Liver (tissue), 9 donors: ENCODE data around the gene NAA80. TPM values are rescaled to one million over a fixed set of nuclear protein-coding genes. Genes with fewer than 3 reads are reported as not detected.

Experiments used
- DNase-seq: peaks from one replicate; pipeline ENCODE4 v3.0.0-alpha.2; 2017; ENCODE audit warnings: low spot score
- H3K27ac ChIP-seq, 2 donors: one replicate each; pipeline ENCODE4 v1.7.0; 2013; ENCODE audit warnings: inconsistent platforms in 2 of 2, low read length in 2 of 2, control low read depth in 1 of 2, low read depth in 1 of 2, mild to moderate bottlenecking in 1 of 2
- H3K27me3 ChIP-seq, 4 donors: one replicate each; pipeline versions ENCODE4 v1.6.1 to v1.7.0; 2013; ENCODE audit warnings: low read length in 3 of 4, inconsistent platforms in 1 of 4, mild to moderate bottlenecking in 1 of 4, moderate library complexity in 1 of 4; ENCODE audit not compliant: control insufficient read depth in 4 of 4, insufficient read depth in 4 of 4
- H3K36me3 ChIP-seq, 4 donors: one replicate each; pipeline versions ENCODE4 v1.6.1 to v1.7.0; 2013; ENCODE audit warnings: low read length in 3 of 4, mild to moderate bottlenecking in 3 of 4, low read depth in 1 of 4, moderate library complexity in 1 of 4; ENCODE audit not compliant: control insufficient read depth in 4 of 4, insufficient read depth in 3 of 4
- H3K4me1 ChIP-seq, 4 donors: one replicate each; pipeline versions ENCODE4 v1.6.1 to v1.7.0; 2013; ENCODE audit warnings: low read length in 3 of 4, mild to moderate bottlenecking in 3 of 4, moderate library complexity in 1 of 4; ENCODE audit not compliant: control insufficient read depth in 4 of 4, insufficient read depth in 4 of 4
- H3K4me3 ChIP-seq, 3 donors: one replicate each; pipeline versions ENCODE4 v1.6.1 to v1.7.0; 2013; ENCODE audit warnings: low read length in 3 of 3, control low read depth in 1 of 3, low read depth in 1 of 3, mild to moderate bottlenecking in 1 of 3
- H3K9ac ChIP-seq, 2 donors: one replicate each; pipeline ENCODE4 v1.7.0; 2013; ENCODE audit warnings: low read length in 2 of 2, mild to moderate bottlenecking in 2 of 2, moderate library complexity in 2 of 2, control low read depth in 1 of 2, low read depth in 1 of 2
- H3K9me3 ChIP-seq, 4 donors: one replicate each; pipeline versions ENCODE4 v1.6.1 to v1.7.0; 2013; ENCODE audit warnings: low read length in 3 of 4; ENCODE audit not compliant: control insufficient read depth in 4 of 4
- EGR1 ChIP-seq, 2 donors: IDR thresholded peaks; 2 replicates each; pipeline ENCODE4 v1.6.1; 2016 to 2018; ENCODE audit warnings: antibody characterized with exemption in 2 of 2, low read depth in 2 of 2
- FOXA2 ChIP-seq: IDR thresholded peaks from 2 replicates; pipeline ENCODE4 v1.6.1; 2016; ENCODE audit warnings: antibody characterized with exemption
- JUND ChIP-seq, 2 donors: IDR thresholded peaks; 2 replicates each; pipeline ENCODE4 v1.6.1; 2016; ENCODE audit warnings: antibody characterized with exemption in 2 of 2
- NR2F2 ChIP-seq: IDR thresholded peaks from 2 replicates; pipeline ENCODE4 v1.6.1; 2016; ENCODE audit warnings: antibody characterized with exemption
- REST ChIP-seq: IDR thresholded peaks from 2 replicates; pipeline ENCODE4 v1.6.1; 2016; ENCODE audit warnings: antibody characterized with exemption, mild to moderate bottlenecking
- SP1 ChIP-seq: IDR thresholded peaks from 2 replicates; pipeline ENCODE4 v1.6.1; 2018; ENCODE audit warnings: antibody characterized with exemption, mild to moderate bottlenecking
- WGBS: extraction: QIAGEN DNeasy Blood & Tissue Kit; methylation state at CpG from one replicate; pipeline ENCODE4 v1.1.7; 2013; 5-methylcytosine and 5-hydroxymethylcytosine counted together
- polyA plus RNA-seq, 2 donors: library from polyadenylated mRNA; stranded (reverse) in 1 of 2; unstranded in 1 of 2; fragments of 200-250 nt in 1 of 2; fragments of >200 nt in 1 of 2; fragmentation: Nextera tagmentation in 1 of 2; extraction: Ambion mirVana in 1 of 2; gene quantifications; one replicate each; pipeline versions ENCODE4 v1.2.1 to v1.2.3, GENCODE V29; 2013 to 2015
- total RNA-seq, 2 donors: library from RNA; depleted of rRNA; stranded (reverse); fragments of >200 nt; gene quantifications; one replicate each; pipeline ENCODE4 v1.2.3, GENCODE V29; 2014
- donor health status: healthy.
- donor health status: healthy.
- donor health status: healthy.
- donor health status: healthy.
- donor health status: healthy.

Gene NAA80
- total and polyA plus RNA-seq, 4 donors: 1.6 to 5.5 (median 2.0) TPM

- no peak for TF ChIP-seq REST
Observed at GRCh38 chr3:50334339-50335075, 35.3 kb upstream of the NAA80 start (continued).

- Histone ChIP-seq H3K36me3 (peaks cover 4 to 30% (median 16%) of the 10 kb centered on the region in 4 donors), H3K9ac (peak overlapping the region in 1 of 2 donors; percentile 24), H3K27ac (peak overlapping the region; percentile 40 to 56), H3K9me3 (no peaks in the 10 kb centered on the region), H3K4me3 (no peak overlapping the region), H3K4me1 (peaks cover 6 to 40% (median 22%) of the 10 kb centered on the region in 4 donors), H3K27me3 (no peaks in the 10 kb centered on the region)
- 77% methylated on average over 12 of the region's 12 CpGs for WGBS
- TF ChIP-seq FOXA2: no peak
- TF ChIP-seq JUND (IDR thresholded peaks at IDR 0.05): peak in 1 of 2 donors; percentile 52
- TF ChIP-seq SP1: peak; percentile 46
- TF ChIP-seq NR2F2: peak; percentile 65
- DNase-seq: no peak
Observed at GRCh38 chr3:50333744-50334328, 34.6 kb upstream of the NAA80 start.

GRCh38 chr3:50331364-50331907 is 32.2 kb upstream of the NAA80 start:
- Histone ChIP-seq H3K27ac (no peak overlapping the region), H3K27me3 (no peaks in the 10 kb centered on the region), H3K36me3 (peaks cover 4 to 30% (median 16%) of the 10 kb centered on the region in 4 donors), H3K9ac (no peak overlapping the region), H3K9me3 (no peaks in the 10 kb centered on the region), H3K4me1 (peaks cover 9 to 49% (median 31%) of the 10 kb centered on the region in 4 donors), H3K4me3 (no peak overlapping the region)
- no peak for TF ChIP-seq EGR1 (IDR thresholded peaks at IDR 0.05; ENCODE audit: low read depth in 2 of 2)
- WGBS: 96% methylated on average over 19 of the region's 19 CpGs
- DNase-seq: no peak

- Histone ChIP-seq H3K36me3 (peaks cover 4 to 34% (median 17%) of the 10 kb centered on the region in 4 donors), H3K9ac (no peak overlapping the region), H3K4me1 (peaks cover 5 to 45% (median 23%) of the 10 kb centered on the region in 4 donors), H3K4me3 (no peak overlapping the region), H3K27me3 (no peaks in the 10 kb centered on the region), H3K9me3 (no peaks in the 10 kb centered on the region), H3K27ac (no peak overlapping the region)
- 94% methylated on average over 10 of the region's 10 CpGs for WGBS
- DNase-seq: no peak
- no peak for TF ChIP-seq EGR1 (IDR thresholded peaks at IDR 0.05; ENCODE audit: low read depth in 2 of 2)
Observed at GRCh38 chr3:50330330-50330729, 31.1 kb upstream of the NAA80 start.
